ENCODE results near the gene MAD1L1. TPM values are rescaled to one million over a fixed set of nuclear protein-coding genes. Genes with fewer than 3 reads are reported as not detected.

Gene MAD1L1
- total and polyA plus RNA-seq, 4 donors = 12.8 to 20.7 (median 16.5) TPM

GRCh38 chr7:2229467-2229866 is 3.3 kb downstream of the MAD1L1 start:
- Histone ChIP-seq H3K27ac (ENCODE audit: low read depth in 1 of 2, low read length in 2 of 2) (no peak overlapping the region), H3K36me3 (ENCODE audit: control insufficient read depth in 4 of 4, insufficient read depth in 3 of 4, low read depth in 1 of 4, low read length in 3 of 4) (peaks cover 2 to 30% (median 9%) of the 10 kb centered on the region in 4 donors), H3K27me3 (ENCODE audit: control insufficient read depth in 4 of 4, insufficient read depth in 4 of 4, low read length in 3 of 4) (no peaks in the 10 kb centered on the region), H3K4me1 (ENCODE audit: control insufficient read depth in 4 of 4, insufficient read depth in 4 of 4, low read length in 3 of 4) (peaks cover 0 to 17% (median 16%) of the 10 kb centered on the region in 4 donors), H3K4me3 (ENCODE audit: low read depth in 1 of 3, low read length in 3 of 3) (no peak overlapping the region), H3K9ac (ENCODE audit: low read depth in 1 of 2, low read length in 2 of 2) (no peak overlapping the region), H3K9me3 (ENCODE audit: control insufficient read depth in 4 of 4, low read length in 3 of 4) (no peaks in the 10 kb centered on the region)
- TF ChIP-seq NR2F2 (IDR thresholded peaks at IDR 0.05) = no peak
- no peak for TF ChIP-seq CTCF (IDR thresholded peaks at IDR 0.05; ENCODE audit: low read depth, low read length, missing input control)
- no peak for TF ChIP-seq JUND (IDR thresholded peaks at IDR 0.05)
- no peak for TF ChIP-seq REST (IDR thresholded peaks at IDR 0.05)
- no peak for TF ChIP-seq TAF1 (conservative IDR thresholded peaks at IDR 0.05)
- TF ChIP-seq FOXA1 (IDR thresholded peaks at IDR 0.05) = no peak
- no peak for TF ChIP-seq RAD21 (IDR thresholded peaks at IDR 0.05)
- TF ChIP-seq GABPA (IDR thresholded peaks at IDR 0.05 in 1 of 2, conservative IDR thresholded peaks at IDR 0.05 in 1 of 2) = no peak
- no peak for TF ChIP-seq YY1 (IDR thresholded peaks at IDR 0.05)
- no peak for TF ChIP-seq HNF4A (conservative IDR thresholded peaks at IDR 0.05)
- no peak for TF ChIP-seq SP1 (IDR thresholded peaks at IDR 0.05)
- no peak for TF ChIP-seq ZBTB33 (IDR thresholded peaks at IDR 0.05)
- TF ChIP-seq RXRA (IDR thresholded peaks at IDR 0.05) = no peak
- TF ChIP-seq MAX (IDR thresholded peaks at IDR 0.05) = no peak
- no peak for TF ChIP-seq FOXA2 (IDR thresholded peaks at IDR 0.05)
- no peak for TF ChIP-seq EGR1 (IDR thresholded peaks at IDR 0.05; ENCODE audit: low read depth in 2 of 2)
- TF ChIP-seq HNF4G (IDR thresholded peaks at IDR 0.05) = no peak
- no peak for TF ChIP-seq ATF3 (IDR thresholded peaks at IDR 0.05)
- 96% methylated on average over 7 of the region's 7 CpGs for WGBS
- no peak for DNase-seq (ENCODE audit: low spot score)
